ENCODE results near the gene ATP6V0D1. TPM values are rescaled to one million over a fixed set of nuclear protein-coding genes. Genes with fewer than 3 reads are reported as not detected.
"Not testable (repeated sequence)": the region's sequence is repeated elsewhere in the genome, so short reads cannot be mapped to it uniquely, and the experiment has no call there.

The ATP6V0D1 gene
- total RNA-seq, 1 donor from 2014 or later = 158 TPM

GRCh38 chr16:67429799-67430503, 51.0 kb downstream of the ATP6V0D1 start:
- DNase-seq (ENCODE audit: extremely low read depth, low read depth, low spot score) = no peak

GRCh38 chr16:67429053-67429798, 51.7 kb downstream of the ATP6V0D1 start:
- no peak for DNase-seq (ENCODE audit: extremely low read depth, low read depth, low spot score)

GRCh38 chr16:67428146-67428731, 52.7 kb downstream of the ATP6V0D1 start:
- DNase-seq (ENCODE audit: extremely low read depth, low read depth, low spot score) = no peak

GRCh38 chr16:67426950-67427349, 54.0 kb downstream of the ATP6V0D1 start:
- no peak for DNase-seq (ENCODE audit: extremely low read depth, low read depth, low spot score)

GRCh38 chr16:67426022-67426421, 54.9 kb downstream of the ATP6V0D1 start:
- no peak for DNase-seq (ENCODE audit: extremely low read depth, low read depth, low spot score)

- DNase-seq (ENCODE audit: extremely low read depth, low read depth, low spot score) = no peak
Measured at GRCh38 chr16:67425580-67425979, 55.4 kb downstream of the ATP6V0D1 start.

- DNase-seq (ENCODE audit: extremely low read depth, low read depth, low spot score) = no peak
Measured at GRCh38 chr16:67425061-67425460, 55.9 kb downstream of the ATP6V0D1 start.

- no peak for DNase-seq (ENCODE audit: extremely low read depth, low read depth, low spot score)
Measured at GRCh38 chr16:67424261-67424615, 56.7 kb downstream of the ATP6V0D1 start.

- DNase-seq (ENCODE audit: extremely low read depth, low read depth, low spot score) = no peak
Measured at GRCh38 chr16:67423611-67424260, 57.2 kb downstream of the ATP6V0D1 start.

GRCh38 chr16:67423015-67423414, 57.9 kb downstream of the ATP6V0D1 start:
- no peak for DNase-seq (ENCODE audit: extremely low read depth, low read depth, low spot score)

GRCh38 chr16:67421030-67421429, 59.9 kb downstream of the ATP6V0D1 start:
- DNase-seq (ENCODE audit: extremely low read depth, low read depth, low spot score) = no peak

GRCh38 chr16:67419931-67420330, 61.0 kb downstream of the ATP6V0D1 start:
- DNase-seq (ENCODE audit: extremely low read depth, low read depth, low spot score) = no peak

GRCh38 chr16:67419502-67419901, 61.5 kb downstream of the ATP6V0D1 start:
- DNase-seq (ENCODE audit: extremely low read depth, low read depth, low spot score) = no peak

- DNase-seq (ENCODE audit: extremely low read depth, low read depth, low spot score) = no peak
Measured at GRCh38 chr16:67417333-67418061, 63.5 kb downstream of the ATP6V0D1 start.

GRCh38 chr16:67415872-67416793, 64.8 kb downstream of the ATP6V0D1 start, which contains the start of gene ZDHHC1:
Gene ZDHHC1, minus strand, starts transcription at chr16:67416477. Its CDS starts 8,702 bp downstream, at chr16:67407775.
- no peak for DNase-seq (ENCODE audit: extremely low read depth, low read depth, low spot score)

- not testable (repeated sequence) for DNase-seq (ENCODE audit: extremely low read depth, low read depth, low spot score)
Measured at GRCh38 chr16:67415421-67415820, 65.5 kb downstream of the ATP6V0D1 start.

GRCh38 chr16:67413978-67414911, 66.7 kb downstream of the ATP6V0D1 start:
- DNase-seq (ENCODE audit: extremely low read depth, low read depth, low spot score) = no peak

- DNase-seq (ENCODE audit: extremely low read depth, low read depth, low spot score) = no peak
Measured at GRCh38 chr16:67412294-67412693, 68.7 kb downstream of the ATP6V0D1 start.
